GM12878 (cell line): Measurements from ENCODE around the gene ZSWIM9. TPM values are rescaled to one million over a fixed set of nuclear protein-coding genes. Genes with fewer than 3 reads are reported as not detected.

Source experiments
- ASH2L ChIP-seq: fragments of 300-600, 200-600 bp; sonication (generic); IDR thresholded peaks from 2 replicates; pipeline ENCODE4 v1.6.1; 2017; ENCODE audit warnings: low read depth, mild to moderate bottlenecking, borderline replicate concordance
- CHD4 ChIP-seq: fragments of 200-600 bp; sonication (generic); IDR thresholded peaks from 2 replicates; pipeline ENCODE4 v1.6.1; 2016; ENCODE audit warnings: mild to moderate bottlenecking
- CREB1 ChIP-seq: IDR thresholded peaks from 2 replicates; pipeline ENCODE4 v1.6.1; 2012; ENCODE audit warnings: low read depth, mild to moderate bottlenecking, inconsistent platforms
- DPF2 ChIP-seq: fragments of 450-650 bp; IDR thresholded peaks from 2 replicates; pipeline ENCODE4 v1.6.1; 2017; ENCODE audit warnings: mild to moderate bottlenecking
- EGR1 ChIP-seq, 2 experiments: IDR thresholded peaks; 1 replicate in 1 of 2; 2 replicates in 1 of 2; pipeline ENCODE4 v1.6.1; 2011 to 2012; ENCODE audit warnings: low read depth in 2 of 2, low read length in 2 of 2, borderline replicate concordance in 1 of 2, mild to moderate bottlenecking in 1 of 2, moderate library complexity in 1 of 2
- GABPA ChIP-seq: IDR thresholded peaks from 2 replicates; pipeline ENCODE4 v1.6.1; 2014; ENCODE audit warnings: antibody characterized with exemption, low read depth, mild to moderate bottlenecking, inconsistent platforms
- IKZF1 ChIP-seq: fragments of 450-650 bp; conservative IDR thresholded peaks from 2 replicates; pipeline ENCODE4 v1.6.1; 2017; ENCODE audit warnings: antibody characterized with exemption, mild to moderate bottlenecking
- IRF3 ChIP-seq: fragments of 450-650 bp; IDR thresholded peaks from 2 replicates; pipeline ENCODE4 v1.6.1; 2014; ENCODE audit warnings: mild to moderate bottlenecking
- LARP7 ChIP-seq: fragments of 450-650 bp; IDR thresholded peaks from 2 replicates; pipeline ENCODE4 v1.6.1; 2017; ENCODE audit warnings: mild to moderate bottlenecking
- MXI1 ChIP-seq: fragments of 150-350 bp; IDR thresholded peaks from 2 replicates; pipeline ENCODE4 v1.6.1; 2011; ENCODE audit warnings: low read depth, mild to moderate bottlenecking, inconsistent platforms, low read length, improper control_type of control experiment
- RAD51 ChIP-seq: fragments of 450-650 bp; IDR thresholded peaks from 2 replicates; pipeline ENCODE4 v1.6.1; 2016; ENCODE audit warnings: moderate library complexity, mild to moderate bottlenecking, inconsistent platforms
- RBBP5 ChIP-seq: fragments of 200-600 bp; sonication (generic); conservative IDR thresholded peaks from 2 replicates; pipeline ENCODE4 v1.6.1; 2016
- RELA ChIP-seq: fragments of 450-650 bp; IDR thresholded peaks from 2 replicates; pipeline ENCODE4 v1.8.0; 2014; ENCODE audit warnings: borderline replicate concordance; ENCODE audit not compliant: partially characterized antibody
- RELB ChIP-seq: fragments of 450-650 bp; IDR thresholded peaks from 2 replicates; pipeline ENCODE4 v1.6.1; 2017; ENCODE audit warnings: low read depth, mild to moderate bottlenecking, moderate library complexity
- SREBF1 ChIP-seq: IDR thresholded peaks from 2 replicates; pipeline ENCODE4 v1.6.1; 2012; ENCODE audit warnings: mild to moderate bottlenecking, low read length
- SUPT20H ChIP-seq: IDR thresholded peaks from 2 replicates; pipeline ENCODE4 v1.6.1; 2011; ENCODE audit warnings: low read depth, mild to moderate bottlenecking, low read length, moderate library complexity, borderline replicate concordance; ENCODE audit not compliant: control insufficient read depth
- TARDBP ChIP-seq: IDR thresholded peaks from 2 replicates; pipeline ENCODE4 v1.6.1; 2016; ENCODE audit warnings: borderline replicate concordance
- TCF3 ChIP-seq: IDR thresholded peaks from 2 replicates; pipeline ENCODE4 v1.6.1; 2012; ENCODE audit warnings: low read depth, mild to moderate bottlenecking, low read length, borderline replicate concordance; ENCODE audit not compliant: insufficient read depth
- WRNIP1 ChIP-seq: IDR thresholded peaks from 2 replicates; pipeline ENCODE4 v1.6.1; 2011; ENCODE audit warnings: low read depth, low read length, improper control_type of control experiment, borderline replicate concordance
- ZBTB40 ChIP-seq: fragments of 450-650 bp; IDR thresholded peaks from 2 replicates; pipeline ENCODE4 v1.6.1; 2016; ENCODE audit warnings: mild to moderate bottlenecking, moderate library complexity, borderline replicate concordance
- ZNF217 ChIP-seq: fragments of 450-650 bp; IDR thresholded peaks from 2 replicates; pipeline ENCODE4 v1.6.1; 2017; ENCODE audit warnings: antibody characterized with exemption, mild to moderate bottlenecking
- ZNF384 ChIP-seq: IDR thresholded peaks from 2 replicates; pipeline ENCODE4 v1.6.1; 2012; ENCODE audit warnings: low read depth, mild to moderate bottlenecking, low read length, improper control_type of control experiment, borderline replicate concordance
- polyA plus RNA-seq, 11 experiments: library from polyadenylated mRNA; depleted of rRNA in 4 of 11; unstranded in 6 of 11; stranded (reverse) in 5 of 11; fragments of >200 nt; fragmentation: Nextera tagmentation in 4 of 11; fragmentation: Illumina TruSeq in 1 of 11; extraction: Ambion mirVana in 4 of 11; extraction: Trizol in 1 of 11; gene quantifications; 1 replicate in 1 of 11; 2 replicates in 10 of 11; pipeline versions ENCODE4 v1.2.1 to v1.2.3, GENCODE V29; 2011 to 2016; ENCODE audit warnings: inconsistent platforms in 2 of 11, missing spikeins in 2 of 11, low read depth in 1 of 11
- total RNA-seq, 4 experiments: library from RNA; depleted of rRNA in 3 of 4; stranded (reverse); fragments of >200 nt in 3 of 4; fragmentation: Illumina TruSeq in 1 of 4; extraction: Trizol in 1 of 4; gene quantifications; 2 replicates each; pipeline versions ENCODE4 v1.2.1 to v1.2.3, GENCODE V29; 2013 to 2021

Gene ZSWIM9
- total and polyA plus RNA-seq, 10 of the 15 experiments (the other 5 are each of a cell fraction or from before 2014, with no cell fraction given): 0.29 to 6.2 (median 1.4) TPM; not detected in 1

GRCh38 chr19:48169939-48170803, at the start of gene ZSWIM9, which contains the start of gene LIG1 (continued):
- TF ChIP-seq ZBTB40: peak; percentile 56; the same call in 1 of the 2 replicates
- TF ChIP-seq CHD4: no peak
- TF ChIP-seq TCF3: no peak
- peak; percentile 83 for TF ChIP-seq RELA
- TF ChIP-seq WRNIP1: no peak
- TF ChIP-seq GABPA: no peak
- no peak for TF ChIP-seq ZNF384
- 0 out of 2 replicates have a peak, but pooled peaks have one; percentile 73 for TF ChIP-seq TARDBP
- TF ChIP-seq IRF3: no peak
- TF ChIP-seq RAD51: no peak
- TF ChIP-seq DPF2: peak; percentile 67
- TF ChIP-seq RBBP5: no peak
- TF ChIP-seq EGR1 (IDR thresholded peaks at IDR 0.05; ENCODE audit: borderline replicate concordance in 1 of 2, low read depth in 2 of 2, low read length in 2 of 2): peak; percentile 26 to 82; a peak in 2 of 3 replicates
- no peak for TF ChIP-seq SUPT20H
- TF ChIP-seq SREBF1: peak; percentile 48; the same call in 1 of the 2 replicates
- TF ChIP-seq IKZF1: peak; percentile 99
- TF ChIP-seq LARP7: peak; percentile 85; the same call in 1 of the 2 replicates
- TF ChIP-seq CREB1: peak; percentile 70
- 0 out of 2 replicates have a peak, but pooled peaks have one; percentile 9 for TF ChIP-seq RELB
- TF ChIP-seq ZNF217: no peak
- no peak for TF ChIP-seq ASH2L
- peak; percentile 79 for TF ChIP-seq MXI1
